Parathyroid adenoma (tissue), 2 donors: Measurements from ENCODE around the gene RPS6KA1.

ENCODE experiments used
- H2AFZ ChIP-seq: fragments of 300-600 bp; sonication (generic); one replicate; pipeline ENCODE4 v1.7.0; 2017; ENCODE audit warnings: antibody characterized with exemption, mild to moderate bottlenecking
- H3K27ac ChIP-seq: fragments of 300-600 bp; sonication (generic); one replicate; pipeline ENCODE4 v1.7.0; 2017
- H3K27me3 ChIP-seq: fragments of 300-600 bp; sonication (generic); one replicate; pipeline ENCODE4 v1.7.0; 2017; ENCODE audit warnings: low read length; ENCODE audit not compliant: control insufficient read depth, insufficient read depth
- H3K36me3 ChIP-seq: fragments of 300-600 bp; sonication (generic); one replicate; pipeline ENCODE4 v1.7.0; 2017; ENCODE audit warnings: low read length; ENCODE audit not compliant: control insufficient read depth, insufficient read depth
- H3K4me1 ChIP-seq: fragments of 300-600 bp; sonication (generic); one replicate; pipeline ENCODE4 v1.7.0; 2017; ENCODE audit warnings: control low read depth
- H3K4me2 ChIP-seq: fragments of 300-600 bp; sonication (generic); one replicate; pipeline ENCODE4 v1.7.0; 2017; ENCODE audit warnings: low read length
- H3K4me3 ChIP-seq: fragments of 300-600 bp; sonication (generic); one replicate; pipeline ENCODE4 v1.7.0; 2017; ENCODE audit warnings: low read depth, low read length
- H3K79me2 ChIP-seq: fragments of 300-600 bp; sonication (generic); one replicate; pipeline ENCODE4 v1.7.0; 2017; ENCODE audit warnings: control low read depth
- H3K9ac ChIP-seq: fragments of 300-600 bp; sonication (generic); one replicate; pipeline ENCODE4 v1.7.0; 2017; ENCODE audit warnings: mild to moderate bottlenecking
- H3K9me3 ChIP-seq: fragments of 300-600 bp; sonication (generic); one replicate; pipeline ENCODE4 v1.7.0; 2017; ENCODE audit warnings: low read length; ENCODE audit not compliant: control insufficient read depth
- TF ChIP-seq, protein P1 (sequence below): fragments of 300-600 bp; sonication (generic); IDR thresholded peaks from one replicate; pipeline ENCODE4 v1.7.0; 2017; ENCODE audit warnings: antibody characterized with exemption, mild to moderate bottlenecking
- donor health status: primary hyperparathyroidism.

RPS6KA1 gene

DNA sequence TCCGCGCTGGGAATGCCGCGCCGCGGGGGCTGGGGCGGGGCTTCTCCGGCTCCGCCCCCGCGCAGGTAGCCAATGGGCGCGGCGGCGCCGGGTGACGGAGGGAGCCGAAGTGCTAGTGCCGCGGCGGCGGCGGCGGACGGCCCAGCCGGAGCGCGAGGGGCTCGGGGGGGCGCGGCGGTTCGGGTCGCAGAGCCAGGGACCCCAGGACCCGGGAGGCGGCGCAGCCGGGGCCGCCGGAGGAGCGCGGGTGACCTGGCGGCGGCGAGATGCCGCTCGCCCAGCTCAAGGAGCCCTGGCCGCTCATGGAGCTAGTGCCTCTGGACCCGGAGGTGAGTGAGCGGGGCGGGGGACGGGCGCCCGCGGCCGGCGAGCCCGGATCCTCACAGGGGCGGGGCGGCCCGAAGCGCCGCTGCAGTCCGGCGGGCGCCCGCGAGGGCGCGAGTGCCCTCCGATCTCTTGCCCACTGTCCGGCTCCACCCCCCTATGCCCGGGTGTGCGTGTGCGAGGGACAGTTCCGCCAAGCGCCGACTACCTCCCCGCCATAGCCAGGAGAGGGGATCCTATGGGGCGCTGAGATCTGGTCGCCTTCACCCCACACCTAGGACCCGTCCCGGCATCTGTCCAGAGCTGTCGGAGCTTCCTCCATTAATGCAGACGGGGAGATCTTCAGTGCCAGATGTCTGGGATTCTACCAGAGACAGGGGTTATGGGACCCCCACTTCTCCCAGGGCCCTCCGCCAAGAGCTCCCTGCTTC is at the start of gene RPS6KA1:
TSS of gene RPS6KA1 (plus strand) at position 107 of the 755 bp plus-strand sequence. CDS start at position 267, 160 bp downstream.
- peak within 1 kb of the TSS; percentile 77 for H3K4me2 ChIP-seq
- H3K9ac ChIP-seq, result no peak within 1 kb of the TSS
- H3K4me3 ChIP-seq, result peak within 1 kb of the TSS; percentile 56
- peak within 1 kb of the TSS; percentile 87 for H3K27ac ChIP-seq
- H3K27me3 ChIP-seq, result no peaks in the 10 kb centered on the region
- H3K4me1 ChIP-seq, result peaks cover 9% of the 10 kb centered on the region
- TF ChIP-seq, protein P1, sequence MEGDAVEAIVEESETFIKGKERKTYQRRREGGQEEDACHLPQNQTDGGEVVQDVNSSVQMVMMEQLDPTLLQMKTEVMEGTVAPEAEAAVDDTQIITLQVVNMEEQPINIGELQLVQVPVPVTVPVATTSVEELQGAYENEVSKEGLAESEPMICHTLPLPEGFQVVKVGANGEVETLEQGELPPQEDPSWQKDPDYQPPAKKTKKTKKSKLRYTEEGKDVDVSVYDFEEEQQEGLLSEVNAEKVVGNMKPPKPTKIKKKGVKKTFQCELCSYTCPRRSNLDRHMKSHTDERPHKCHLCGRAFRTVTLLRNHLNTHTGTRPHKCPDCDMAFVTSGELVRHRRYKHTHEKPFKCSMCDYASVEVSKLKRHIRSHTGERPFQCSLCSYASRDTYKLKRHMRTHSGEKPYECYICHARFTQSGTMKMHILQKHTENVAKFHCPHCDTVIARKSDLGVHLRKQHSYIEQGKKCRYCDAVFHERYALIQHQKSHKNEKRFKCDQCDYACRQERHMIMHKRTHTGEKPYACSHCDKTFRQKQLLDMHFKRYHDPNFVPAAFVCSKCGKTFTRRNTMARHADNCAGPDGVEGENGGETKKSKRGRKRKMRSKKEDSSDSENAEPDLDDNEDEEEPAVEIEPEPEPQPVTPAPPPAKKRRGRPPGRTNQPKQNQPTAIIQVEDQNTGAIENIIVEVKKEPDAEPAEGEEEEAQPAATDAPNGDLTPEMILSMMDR, result no peak
- H3K79me2 ChIP-seq, result peaks cover 6% of the 10 kb centered on the region
- peak within 1 kb of the TSS; percentile 80 for H2AFZ ChIP-seq
- no peaks in the 10 kb centered on the region for H3K36me3 ChIP-seq
- no peaks in the 10 kb centered on the region for H3K9me3 ChIP-seq

DNA sequence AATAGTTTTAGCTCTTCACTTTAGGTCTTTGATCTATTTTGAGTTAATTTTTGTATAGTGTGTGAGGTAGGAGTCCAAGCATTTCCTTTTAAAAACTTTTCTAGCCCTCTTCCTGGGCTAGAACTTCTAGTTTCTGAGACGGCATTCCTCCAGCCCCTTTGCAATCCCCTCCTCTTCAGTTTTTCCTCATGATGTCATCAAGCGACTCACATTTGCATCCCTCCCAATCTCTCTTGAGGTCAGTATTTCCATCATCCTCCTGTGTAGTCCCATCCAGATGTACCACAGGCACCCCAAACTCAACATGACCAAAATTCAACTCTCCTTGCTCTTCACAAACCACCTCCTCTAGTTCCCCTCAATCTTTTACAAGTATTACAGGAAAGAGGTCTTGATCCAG is 46.6 kb upstream of the RPS6KA1 start:
- H2AFZ ChIP-seq, result no peak overlapping the region
- H3K4me3 ChIP-seq, result no peak overlapping the region
- no peak overlapping the region for H3K9ac ChIP-seq
- TF ChIP-seq, protein P1, result no peak
- H3K27ac ChIP-seq, result no peak overlapping the region
- no peaks in the 10 kb centered on the region for H3K4me1 ChIP-seq
- H3K27me3 ChIP-seq, result no peaks in the 10 kb centered on the region
- no peaks in the 10 kb centered on the region for H3K79me2 ChIP-seq
- no peaks in the 10 kb centered on the region for H3K9me3 ChIP-seq
- no peak overlapping the region for H3K4me2 ChIP-seq
- H3K36me3 ChIP-seq, result no peaks in the 10 kb centered on the region

DNA sequence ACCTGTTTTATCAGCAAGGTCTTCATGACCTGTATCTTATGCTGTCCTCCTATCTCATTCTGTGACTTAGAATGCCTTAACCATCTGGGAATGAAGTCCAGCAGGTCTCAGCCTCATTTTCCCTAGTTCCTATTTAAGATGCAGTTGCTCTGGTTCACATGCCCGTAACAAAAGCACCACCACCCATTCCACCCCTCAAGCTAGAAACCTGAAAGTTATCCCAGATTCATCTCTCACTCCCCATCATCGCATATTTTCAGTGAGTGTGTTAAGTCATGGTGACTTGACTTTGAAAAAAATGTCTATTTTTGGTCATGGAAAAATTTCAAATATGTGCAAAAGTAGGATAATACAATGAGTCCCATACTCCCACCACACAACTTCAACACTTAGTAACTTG is 45.6 kb upstream of the RPS6KA1 start:
- H3K9ac ChIP-seq, result no peak overlapping the region
- no peaks in the 10 kb centered on the region for H3K4me1 ChIP-seq
- H3K36me3 ChIP-seq, result no peaks in the 10 kb centered on the region
- TF ChIP-seq, protein P1, result no peak
- no peak overlapping the region for H2AFZ ChIP-seq
- no peaks in the 10 kb centered on the region for H3K9me3 ChIP-seq
- no peak overlapping the region for H3K4me2 ChIP-seq
- no peak overlapping the region for H3K27ac ChIP-seq
- no peaks in the 10 kb centered on the region for H3K79me2 ChIP-seq
- no peaks in the 10 kb centered on the region for H3K27me3 ChIP-seq
- no peak overlapping the region for H3K4me3 ChIP-seq

DNA sequence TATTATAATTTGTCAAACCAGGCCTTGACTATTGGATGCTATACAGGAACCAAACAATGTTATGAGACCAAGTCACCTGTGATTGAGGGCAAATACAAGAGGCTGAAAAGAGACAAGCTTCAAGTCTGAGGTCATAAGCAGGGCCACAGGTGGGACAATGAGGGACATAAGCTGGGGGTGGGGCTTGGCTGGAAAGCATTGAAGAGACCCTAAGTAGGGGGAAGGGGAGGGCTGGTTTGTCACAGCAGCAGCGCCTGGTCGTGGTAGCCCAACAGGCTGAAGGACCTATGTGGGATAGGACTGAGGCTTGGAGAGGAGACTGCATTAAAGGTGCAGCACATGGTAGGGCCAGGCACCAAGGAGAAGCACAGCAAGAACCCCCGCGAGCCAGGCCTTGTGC is 39.4 kb upstream of the RPS6KA1 start:
- Histone ChIP-seq H3K36me3 (no peaks in the 10 kb centered on the region), H3K27ac (no peak overlapping the region), H3K79me2 (no peaks in the 10 kb centered on the region), H3K27me3 (no peaks in the 10 kb centered on the region), H3K4me1 (no peaks in the 10 kb centered on the region), H3K4me2 (no peak overlapping the region), H3K9ac (no peak overlapping the region), H3K9me3 (no peaks in the 10 kb centered on the region), H2AFZ (no peak overlapping the region), H3K4me3 (no peak overlapping the region)
- TF ChIP-seq, protein P1, result no peak

DNA sequence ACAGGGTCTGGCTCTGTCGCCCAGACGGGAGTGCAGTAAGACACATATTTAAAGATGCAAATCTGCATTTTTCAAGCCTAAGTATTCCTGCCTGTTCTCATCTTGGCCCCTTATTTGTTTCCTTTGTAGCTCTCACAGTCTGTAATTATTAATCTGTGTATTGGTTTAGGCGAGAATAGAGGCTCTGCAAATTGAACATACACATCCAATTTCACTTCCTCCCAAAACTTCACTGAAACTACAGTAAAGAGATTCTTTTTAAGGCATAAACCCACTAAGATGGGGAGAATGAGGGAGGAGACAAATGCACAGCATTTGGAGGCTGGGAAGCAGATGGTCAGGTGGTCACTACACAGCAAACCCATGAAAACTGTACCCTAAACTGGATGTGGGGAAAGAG is 36.3 kb upstream of the RPS6KA1 start:
- no peak overlapping the region for H3K4me3 ChIP-seq
- no peak overlapping the region for H2AFZ ChIP-seq
- H3K9ac ChIP-seq, result no peak overlapping the region
- no peaks in the 10 kb centered on the region for H3K36me3 ChIP-seq
- no peaks in the 10 kb centered on the region for H3K9me3 ChIP-seq
- H3K79me2 ChIP-seq, result no peaks in the 10 kb centered on the region
- H3K4me1 ChIP-seq, result no peaks in the 10 kb centered on the region
- TF ChIP-seq, protein P1, result no peak
- H3K4me2 ChIP-seq, result no peak overlapping the region
- H3K27me3 ChIP-seq, result no peaks in the 10 kb centered on the region
- no peak overlapping the region for H3K27ac ChIP-seq
